DND-41 (cell line): Measurements from ENCODE around the gene GBA3.

Source experiments
- ATAC-seq: fragments of 200-7000 bp; cut with Tn5 transposase; 3 replicates; pipeline ENCODE4 v1.9.1; 2021; ENCODE audit warnings: low read depth; ENCODE audit not compliant: insufficient read depth
- DNase-seq: peaks from one replicate; pipeline ENCODE4 v3.0.0-alpha.2; 2020
- H2AFZ ChIP-seq: 2 replicates; pipeline ENCODE4 v1.6.0; 2012; ENCODE audit warnings: low read depth, low read length
- H3K27ac ChIP-seq: 2 replicates; pipeline ENCODE4 v1.5.1; 2012; ENCODE audit warnings: low read length, inconsistent platforms
- H3K27me3 ChIP-seq: fragments of 200-600 bp; sonication (generic); 2 replicates; pipeline ENCODE4 v1.6.0; 2012; ENCODE audit warnings: low read length, mild to moderate bottlenecking, inconsistent platforms; ENCODE audit not compliant: insufficient read depth, poor library complexity
- H3K36me3 ChIP-seq: 2 replicates; pipeline ENCODE4 v1.5.1; 2012; ENCODE audit warnings: low read length, inconsistent platforms; ENCODE audit not compliant: insufficient read depth
- H3K4me1 ChIP-seq: 2 replicates; pipeline ENCODE4 v1.5.1; 2012; ENCODE audit warnings: mild to moderate bottlenecking, low read length; ENCODE audit not compliant: insufficient read depth
- H3K4me2 ChIP-seq: 2 replicates; pipeline ENCODE4 v1.6.0; 2012; ENCODE audit warnings: mild to moderate bottlenecking, moderate library complexity, low read length, inconsistent platforms; ENCODE audit not compliant: insufficient read depth
- H3K4me3 ChIP-seq, 2 experiments: fragments of 200-600 bp in 1 of 2; shearing (Covaris generic) in 1 of 2; 2 replicates each; pipeline ENCODE4 v1.5.1; 2012 to 2016; ENCODE audit warnings: inconsistent platforms in 2 of 2, low read length in 2 of 2, mild to moderate bottlenecking in 2 of 2, low read depth in 1 of 2, moderate library complexity in 1 of 2
- H3K79me2 ChIP-seq: 2 replicates; pipeline ENCODE4 v1.6.0; 2012; ENCODE audit warnings: low read length, inconsistent platforms; ENCODE audit not compliant: insufficient read depth
- H3K9ac ChIP-seq: 2 replicates; pipeline ENCODE4 v1.6.0; 2012; ENCODE audit warnings: low read depth, mild to moderate bottlenecking, inconsistent platforms, low read length, moderate library complexity
- H3K9me3 ChIP-seq: 2 replicates; pipeline ENCODE4 v1.5.1; 2012; ENCODE audit warnings: low read length, moderate library complexity, mild to moderate bottlenecking, inconsistent platforms; ENCODE audit not compliant: insufficient read depth, severe bottlenecking
- H4K20me1 ChIP-seq: 2 replicates; pipeline ENCODE4 v1.6.0; 2012; ENCODE audit warnings: low read length; ENCODE audit not compliant: insufficient read depth
- EZH2 ChIP-seq: IDR thresholded peaks from 3 replicates; pipeline ENCODE4 v1.6.1; 2012; ENCODE audit warnings: borderline replicate concordance, low read depth, mild to moderate bottlenecking, moderate library complexity, low read length, inconsistent platforms; ENCODE audit not compliant: severe bottlenecking
- TF ChIP-seq, protein P1 (sequence below): IDR thresholded peaks from 2 replicates; pipeline ENCODE4 v1.5.1; 2012; ENCODE audit warnings: borderline replicate concordance, low read length, moderate library complexity, mild to moderate bottlenecking; ENCODE audit not compliant: poor library complexity, severe bottlenecking; ENCODE audit errors: extremely low read depth

The GBA3 gene

DNA sequence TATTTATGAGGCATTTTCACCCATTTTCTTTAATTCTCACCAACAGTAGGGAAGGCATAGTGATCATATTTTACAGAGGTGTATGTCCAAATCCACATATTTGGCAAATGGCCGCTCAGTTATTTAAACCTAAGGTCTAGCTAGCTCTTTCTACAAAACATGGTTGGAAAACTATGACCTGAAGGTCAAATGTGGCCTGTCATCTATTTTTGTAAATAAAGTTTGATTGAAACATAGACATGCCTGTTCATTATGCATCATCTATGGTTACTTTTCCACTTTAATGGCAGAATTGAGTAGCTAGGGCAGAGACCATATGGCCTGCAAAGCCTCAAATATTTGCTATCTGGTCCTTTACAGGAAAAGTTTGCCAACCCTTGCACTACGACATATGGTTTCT lies 44.2 kb downstream of the GBA3 start:
- DNase-seq (no peak), ATAC-seq (no peak)
- H4K20me1 ChIP-seq, result no peaks in the 10 kb centered on the region
- no peaks in the 10 kb centered on the region for H3K27me3 ChIP-seq
- H3K36me3 ChIP-seq, result no peaks in the 10 kb centered on the region
- no peak overlapping the region for H2AFZ ChIP-seq
- no peaks in the 10 kb centered on the region for H3K4me1 ChIP-seq
- H3K9me3 ChIP-seq, result no peaks in the 10 kb centered on the region
- H3K4me2 ChIP-seq, result no peak overlapping the region
- no peak overlapping the region for H3K9ac ChIP-seq
- no peaks in the 10 kb centered on the region for H3K79me2 ChIP-seq
- TF ChIP-seq EZH2, result no peak
- TF ChIP-seq, protein P1, sequence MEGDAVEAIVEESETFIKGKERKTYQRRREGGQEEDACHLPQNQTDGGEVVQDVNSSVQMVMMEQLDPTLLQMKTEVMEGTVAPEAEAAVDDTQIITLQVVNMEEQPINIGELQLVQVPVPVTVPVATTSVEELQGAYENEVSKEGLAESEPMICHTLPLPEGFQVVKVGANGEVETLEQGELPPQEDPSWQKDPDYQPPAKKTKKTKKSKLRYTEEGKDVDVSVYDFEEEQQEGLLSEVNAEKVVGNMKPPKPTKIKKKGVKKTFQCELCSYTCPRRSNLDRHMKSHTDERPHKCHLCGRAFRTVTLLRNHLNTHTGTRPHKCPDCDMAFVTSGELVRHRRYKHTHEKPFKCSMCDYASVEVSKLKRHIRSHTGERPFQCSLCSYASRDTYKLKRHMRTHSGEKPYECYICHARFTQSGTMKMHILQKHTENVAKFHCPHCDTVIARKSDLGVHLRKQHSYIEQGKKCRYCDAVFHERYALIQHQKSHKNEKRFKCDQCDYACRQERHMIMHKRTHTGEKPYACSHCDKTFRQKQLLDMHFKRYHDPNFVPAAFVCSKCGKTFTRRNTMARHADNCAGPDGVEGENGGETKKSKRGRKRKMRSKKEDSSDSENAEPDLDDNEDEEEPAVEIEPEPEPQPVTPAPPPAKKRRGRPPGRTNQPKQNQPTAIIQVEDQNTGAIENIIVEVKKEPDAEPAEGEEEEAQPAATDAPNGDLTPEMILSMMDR, result no peak
- H3K4me3 ChIP-seq, result no peak overlapping the region
- no peak overlapping the region for H3K27ac ChIP-seq

DNA sequence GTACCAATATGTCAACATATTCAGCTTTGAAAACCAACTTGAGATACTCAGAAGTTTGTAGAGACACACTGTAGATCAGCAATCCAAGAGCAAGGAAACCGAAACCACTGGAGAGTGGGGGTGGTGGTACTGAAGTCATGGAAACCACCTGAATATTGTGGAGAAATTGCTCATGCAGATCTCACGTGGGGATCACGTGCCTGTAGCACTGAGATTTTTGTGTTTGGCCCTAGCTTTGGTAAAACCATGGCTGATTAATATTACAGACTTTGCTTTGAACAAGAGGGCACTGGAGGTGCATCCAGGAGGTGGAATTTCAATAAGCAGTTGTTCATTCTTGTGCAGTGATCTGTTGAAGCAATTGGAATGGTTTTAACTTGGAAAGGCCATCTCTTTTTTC lies 47.2 kb downstream of the GBA3 start:
- H3K36me3 ChIP-seq, result no peaks in the 10 kb centered on the region
- no peaks in the 10 kb centered on the region for H3K79me2 ChIP-seq
- no peak overlapping the region for H3K9ac ChIP-seq
- H4K20me1 ChIP-seq, result no peaks in the 10 kb centered on the region
- H3K4me1 ChIP-seq, result no peaks in the 10 kb centered on the region
- no peak for TF ChIP-seq EZH2
- TF ChIP-seq, protein P1, result no peak
- H3K4me2 ChIP-seq, result no peak overlapping the region
- no peaks in the 10 kb centered on the region for H3K27me3 ChIP-seq
- H2AFZ ChIP-seq, result no peak overlapping the region
- no peak overlapping the region for H3K27ac ChIP-seq
- H3K4me3 ChIP-seq, result no peak overlapping the region
- no peak for ATAC-seq
- no peak for DNase-seq
- H3K9me3 ChIP-seq, result no peaks in the 10 kb centered on the region

DNA sequence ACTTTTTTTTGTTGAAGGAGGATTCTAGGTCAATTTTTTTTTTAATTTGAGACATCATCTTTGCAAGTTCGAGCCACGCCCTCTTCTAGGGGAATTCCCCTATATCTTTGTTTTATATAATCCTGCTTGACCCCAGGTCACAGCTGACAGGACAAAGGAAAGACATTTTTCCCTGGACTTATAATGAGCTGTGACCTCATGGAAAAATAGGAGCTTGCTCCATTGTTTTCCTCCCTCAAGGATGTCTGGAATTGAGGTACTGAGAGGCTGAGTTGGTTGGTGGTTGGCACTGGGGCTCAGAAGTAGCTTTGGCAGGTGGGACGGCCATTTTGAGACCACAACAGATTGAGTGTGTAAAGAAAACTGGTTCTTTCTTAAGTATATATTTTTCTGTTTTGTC lies 49.0 kb downstream of the GBA3 start:
- no peak for ATAC-seq
- Histone ChIP-seq H3K4me2 (no peak overlapping the region), H3K27me3 (no peaks in the 10 kb centered on the region), H3K27ac (no peak overlapping the region), H3K9me3 (no peaks in the 10 kb centered on the region), H3K4me3 (no peak overlapping the region), H3K36me3 (no peaks in the 10 kb centered on the region), H3K79me2 (no peaks in the 10 kb centered on the region), H4K20me1 (no peaks in the 10 kb centered on the region), H3K4me1 (no peaks in the 10 kb centered on the region), H3K9ac (no peak overlapping the region), H2AFZ (no peak overlapping the region)
- no peak for TF ChIP-seq EZH2
- TF ChIP-seq, protein P1, result no peak
- no peak for DNase-seq

DNA sequence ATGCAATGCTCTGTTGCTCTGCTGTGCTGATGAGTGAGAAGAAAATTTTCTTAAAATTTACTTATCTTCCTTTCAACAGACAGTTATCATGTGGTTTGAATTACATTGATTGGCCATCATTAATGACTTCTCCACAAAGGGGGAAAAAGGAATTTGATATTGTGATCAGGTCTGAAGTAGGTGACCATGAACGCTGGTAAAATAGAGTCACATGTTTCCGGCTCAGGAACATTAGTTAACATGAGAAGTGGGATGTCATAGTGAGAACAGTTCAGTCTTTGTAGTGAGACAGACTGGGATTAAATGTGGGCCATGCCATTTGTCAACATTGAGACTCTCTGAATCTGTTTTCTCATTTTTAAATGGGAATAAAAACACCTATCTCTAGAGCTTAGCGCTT lies 50.6 kb downstream of the GBA3 start:
- Histone ChIP-seq H3K79me2 (no peaks in the 10 kb centered on the region), H3K4me1 (no peaks in the 10 kb centered on the region), H3K4me2 (no peak overlapping the region), H3K36me3 (no peaks in the 10 kb centered on the region), H3K9me3 (no peaks in the 10 kb centered on the region), H3K27me3 (no peaks in the 10 kb centered on the region), H3K4me3 (no peak overlapping the region), H4K20me1 (no peaks in the 10 kb centered on the region), H2AFZ (no peak overlapping the region), H3K27ac (no peak overlapping the region), H3K9ac (no peak overlapping the region)
- TF ChIP-seq EZH2, result no peak
- TF ChIP-seq, protein P1, result no peak
- DNase-seq (no peak), ATAC-seq (no peak)
